ENCODE results near the gene GNAI3. TPM values are rescaled to one million over a fixed set of nuclear protein-coding genes. Genes with fewer than 3 reads are reported as not detected.

The GNAI3 gene
- total and polyA plus RNA-seq, 10 of the 15 experiments (the other 5 are each of a cell fraction or from before 2014, with no cell fraction given) = 5.9 to 13.8 (median 8.0) TPM

DNA sequence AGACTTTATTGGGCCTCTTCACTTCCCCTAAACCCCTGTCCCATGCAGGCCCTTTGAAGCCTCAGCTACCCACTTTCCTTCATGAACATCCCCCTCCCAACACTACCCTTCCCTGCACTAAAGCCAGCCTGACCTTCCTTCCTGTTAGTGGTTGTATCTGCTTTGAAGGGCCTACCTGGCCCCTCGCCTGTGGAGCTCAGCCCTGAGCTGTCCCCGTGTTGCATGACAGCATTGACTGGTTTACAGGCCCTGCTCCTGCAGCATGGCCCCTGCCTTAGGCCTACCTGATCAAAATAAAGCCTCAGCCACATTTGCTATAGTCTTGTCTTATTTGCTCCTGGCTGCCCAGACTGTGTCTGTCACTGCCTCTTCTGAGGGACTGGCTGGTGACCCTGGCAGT lies 113.0 kb downstream of the GNAI3 start (continued):
- no peak for TF ChIP-seq MTA2 (IDR thresholded peaks at IDR 0.05; ENCODE audit: low read depth)
- TF ChIP-seq, protein P1, sequence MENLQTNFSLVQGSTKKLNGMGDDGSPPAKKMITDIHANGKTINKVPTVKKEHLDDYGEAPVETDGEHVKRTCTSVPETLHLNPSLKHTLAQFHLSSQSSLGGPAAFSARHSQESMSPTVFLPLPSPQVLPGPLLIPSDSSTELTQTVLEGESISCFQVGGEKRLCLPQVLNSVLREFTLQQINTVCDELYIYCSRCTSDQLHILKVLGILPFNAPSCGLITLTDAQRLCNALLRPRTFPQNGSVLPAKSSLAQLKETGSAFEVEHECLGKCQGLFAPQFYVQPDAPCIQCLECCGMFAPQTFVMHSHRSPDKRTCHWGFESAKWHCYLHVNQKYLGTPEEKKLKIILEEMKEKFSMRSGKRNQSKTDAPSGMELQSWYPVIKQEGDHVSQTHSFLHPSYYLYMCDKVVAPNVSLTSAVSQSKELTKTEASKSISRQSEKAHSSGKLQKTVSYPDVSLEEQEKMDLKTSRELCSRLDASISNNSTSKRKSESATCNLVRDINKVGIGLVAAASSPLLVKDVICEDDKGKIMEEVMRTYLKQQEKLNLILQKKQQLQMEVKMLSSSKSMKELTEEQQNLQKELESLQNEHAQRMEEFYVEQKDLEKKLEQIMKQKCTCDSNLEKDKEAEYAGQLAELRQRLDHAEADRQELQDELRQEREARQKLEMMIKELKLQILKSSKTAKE (IDR thresholded peaks at IDR 0.05; ENCODE audit: low read depth, poor library complexity, severe bottlenecking) = no peak
- no peak for TF ChIP-seq POLR2AphosphoS5 (IDR thresholded peaks at IDR 0.05; ENCODE audit: low read length)

DNA sequence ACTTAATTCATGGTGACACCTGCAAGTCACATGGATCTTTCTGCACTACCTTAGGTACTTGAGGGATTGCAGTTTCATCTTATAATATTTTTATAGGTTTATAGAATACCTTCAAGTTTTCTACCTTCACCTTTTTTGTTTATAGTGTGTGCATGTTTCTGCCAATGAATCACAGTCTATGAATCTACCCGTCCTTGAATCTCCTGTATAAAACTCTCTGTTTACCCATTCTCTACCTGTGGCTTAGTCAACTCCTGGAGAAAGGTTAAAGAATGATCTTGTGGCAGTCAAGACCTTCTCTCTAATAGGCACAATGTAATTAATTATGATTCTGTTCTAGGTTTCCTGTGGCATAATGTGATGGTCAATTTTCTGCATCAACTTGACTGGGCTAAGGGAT lies 116.3 kb downstream of the GNAI3 start:
- Histone ChIP-seq H3K79me2 (ENCODE audit: control insufficient read depth, insufficient read depth, low read length) (no peaks in the 10 kb centered on the region), H3K36me3 (ENCODE audit: control insufficient read depth in 2 of 2, insufficient read depth in 2 of 2, low read length in 1 of 2) (no peaks in the 10 kb centered on the region), H3K9me3 (replicated peaks; ENCODE audit: control insufficient read depth, insufficient read depth, low read length) (no peaks in the 10 kb centered on the region), H4K20me1 (ENCODE audit: control insufficient read depth, insufficient read depth) (no peaks in the 10 kb centered on the region), H3K9ac (ENCODE audit: control insufficient read depth, insufficient read depth, low read length) (no peak overlapping the region), H3K4me1 (ENCODE audit: control insufficient read depth, insufficient read depth, low read length) (peaks cover 3% of the 10 kb centered on the region; the same call in 1 of the 2 replicates), H3K27me3 (replicated peaks in 1 of 2; ENCODE audit: control insufficient read depth in 2 of 2, insufficient read depth in 2 of 2, low read length in 1 of 2) (no peaks in the 10 kb centered on the region), H3K27ac (ENCODE audit: control insufficient read depth, insufficient read depth) (no peak overlapping the region), H3K4me3 (no peak overlapping the region), H2AFZ (ENCODE audit: control insufficient read depth, low read depth, low read length) (no peak overlapping the region), H3K4me2 (ENCODE audit: control insufficient read depth, insufficient read depth) (no peak overlapping the region)
- CTCF ChIA-PET = no interaction called here
- RAD21 ChIA-PET (ENCODE audit: unreplicated experiment) = no interaction called here
- FAIRE-seq (no peak), ATAC-seq (no peak), DNase-seq (ENCODE audit: low read depth, low spot score) (no peak)
- in situ Hi-C loops (cut with MboI) = no loop called here
- intact Hi-C loops (cut with micrococcal nuclease; ENCODE audit: unreplicated experiment) = no loop called here
- POLR2A ChIA-PET = no interaction called here
- WGBS (ENCODE audit: insufficient coverage, insufficient replicate concordance, low lambda C conversion rate, missing lambda C conversion rate) = 43% methylated on average over 1 of the region's 1 CpG
- SMC1A ChIA-PET (ENCODE audit: uncharacterized antibody, unreplicated experiment) = no interaction called here
- no TSS peak for BruUV-seq (replicated peaks)
- TF ChIP-seq ZSCAN29 (IDR thresholded peaks at IDR 0.05) (no peak), EZH2 (IDR thresholded peaks at IDR 0.05; ENCODE audit: borderline replicate concordance, control insufficient read depth, low read depth, low read length) (no peak), BCL11A (IDR thresholded peaks at IDR 0.05; ENCODE audit: low read depth, low read length) (no peak), SIX5 (IDR thresholded peaks at IDR 0.05; ENCODE audit: low read depth, low read length, severe bottlenecking) (no peak), FOXK2 (IDR thresholded peaks at IDR 0.05) (no peak)
- TF ChIP-seq, protein P2, sequence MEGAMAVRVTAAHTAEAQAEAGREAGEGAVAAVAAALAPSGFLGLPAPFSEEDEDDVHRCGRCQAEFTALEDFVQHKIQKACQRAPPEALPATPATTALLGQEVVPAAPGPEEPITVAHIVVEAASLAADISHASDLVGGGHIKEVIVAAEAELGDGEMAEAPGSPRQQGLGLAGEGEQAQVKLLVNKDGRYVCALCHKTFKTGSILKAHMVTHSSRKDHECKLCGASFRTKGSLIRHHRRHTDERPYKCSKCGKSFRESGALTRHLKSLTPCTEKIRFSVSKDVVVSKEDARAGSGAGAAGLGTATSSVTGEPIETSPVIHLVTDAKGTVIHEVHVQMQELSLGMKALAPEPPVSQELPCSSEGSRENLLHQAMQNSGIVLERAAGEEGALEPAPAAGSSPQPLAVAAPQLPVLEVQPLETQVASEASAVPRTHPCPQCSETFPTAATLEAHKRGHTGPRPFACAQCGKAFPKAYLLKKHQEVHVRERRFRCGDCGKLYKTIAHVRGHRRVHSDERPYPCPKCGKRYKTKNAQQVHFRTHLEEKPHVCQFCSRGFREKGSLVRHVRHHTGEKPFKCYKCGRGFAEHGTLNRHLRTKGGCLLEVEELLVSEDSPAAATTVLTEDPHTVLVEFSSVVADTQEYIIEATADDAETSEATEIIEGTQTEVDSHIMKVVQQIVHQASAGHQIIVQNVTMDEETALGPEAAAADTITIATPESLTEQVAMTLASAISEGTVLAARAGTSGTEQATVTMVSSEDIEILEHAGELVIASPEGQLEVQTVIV (IDR thresholded peaks at IDR 0.05; ENCODE audit: borderline replicate concordance, partially characterized antibody) = no peak
- TF ChIP-seq, protein P3, sequence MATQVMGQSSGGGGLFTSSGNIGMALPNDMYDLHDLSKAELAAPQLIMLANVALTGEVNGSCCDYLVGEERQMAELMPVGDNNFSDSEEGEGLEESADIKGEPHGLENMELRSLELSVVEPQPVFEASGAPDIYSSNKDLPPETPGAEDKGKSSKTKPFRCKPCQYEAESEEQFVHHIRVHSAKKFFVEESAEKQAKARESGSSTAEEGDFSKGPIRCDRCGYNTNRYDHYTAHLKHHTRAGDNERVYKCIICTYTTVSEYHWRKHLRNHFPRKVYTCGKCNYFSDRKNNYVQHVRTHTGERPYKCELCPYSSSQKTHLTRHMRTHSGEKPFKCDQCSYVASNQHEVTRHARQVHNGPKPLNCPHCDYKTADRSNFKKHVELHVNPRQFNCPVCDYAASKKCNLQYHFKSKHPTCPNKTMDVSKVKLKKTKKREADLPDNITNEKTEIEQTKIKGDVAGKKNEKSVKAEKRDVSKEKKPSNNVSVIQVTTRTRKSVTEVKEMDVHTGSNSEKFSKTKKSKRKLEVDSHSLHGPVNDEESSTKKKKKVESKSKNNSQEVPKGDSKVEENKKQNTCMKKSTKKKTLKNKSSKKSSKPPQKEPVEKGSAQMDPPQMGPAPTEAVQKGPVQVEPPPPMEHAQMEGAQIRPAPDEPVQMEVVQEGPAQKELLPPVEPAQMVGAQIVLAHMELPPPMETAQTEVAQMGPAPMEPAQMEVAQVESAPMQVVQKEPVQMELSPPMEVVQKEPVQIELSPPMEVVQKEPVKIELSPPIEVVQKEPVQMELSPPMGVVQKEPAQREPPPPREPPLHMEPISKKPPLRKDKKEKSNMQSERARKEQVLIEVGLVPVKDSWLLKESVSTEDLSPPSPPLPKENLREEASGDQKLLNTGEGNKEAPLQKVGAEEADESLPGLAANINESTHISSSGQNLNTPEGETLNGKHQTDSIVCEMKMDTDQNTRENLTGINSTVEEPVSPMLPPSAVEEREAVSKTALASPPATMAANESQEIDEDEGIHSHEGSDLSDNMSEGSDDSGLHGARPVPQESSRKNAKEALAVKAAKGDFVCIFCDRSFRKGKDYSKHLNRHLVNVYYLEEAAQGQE (IDR thresholded peaks at IDR 0.05; ENCODE audit: low read depth, low read length) = no peak
- TF ChIP-seq, protein P4, sequence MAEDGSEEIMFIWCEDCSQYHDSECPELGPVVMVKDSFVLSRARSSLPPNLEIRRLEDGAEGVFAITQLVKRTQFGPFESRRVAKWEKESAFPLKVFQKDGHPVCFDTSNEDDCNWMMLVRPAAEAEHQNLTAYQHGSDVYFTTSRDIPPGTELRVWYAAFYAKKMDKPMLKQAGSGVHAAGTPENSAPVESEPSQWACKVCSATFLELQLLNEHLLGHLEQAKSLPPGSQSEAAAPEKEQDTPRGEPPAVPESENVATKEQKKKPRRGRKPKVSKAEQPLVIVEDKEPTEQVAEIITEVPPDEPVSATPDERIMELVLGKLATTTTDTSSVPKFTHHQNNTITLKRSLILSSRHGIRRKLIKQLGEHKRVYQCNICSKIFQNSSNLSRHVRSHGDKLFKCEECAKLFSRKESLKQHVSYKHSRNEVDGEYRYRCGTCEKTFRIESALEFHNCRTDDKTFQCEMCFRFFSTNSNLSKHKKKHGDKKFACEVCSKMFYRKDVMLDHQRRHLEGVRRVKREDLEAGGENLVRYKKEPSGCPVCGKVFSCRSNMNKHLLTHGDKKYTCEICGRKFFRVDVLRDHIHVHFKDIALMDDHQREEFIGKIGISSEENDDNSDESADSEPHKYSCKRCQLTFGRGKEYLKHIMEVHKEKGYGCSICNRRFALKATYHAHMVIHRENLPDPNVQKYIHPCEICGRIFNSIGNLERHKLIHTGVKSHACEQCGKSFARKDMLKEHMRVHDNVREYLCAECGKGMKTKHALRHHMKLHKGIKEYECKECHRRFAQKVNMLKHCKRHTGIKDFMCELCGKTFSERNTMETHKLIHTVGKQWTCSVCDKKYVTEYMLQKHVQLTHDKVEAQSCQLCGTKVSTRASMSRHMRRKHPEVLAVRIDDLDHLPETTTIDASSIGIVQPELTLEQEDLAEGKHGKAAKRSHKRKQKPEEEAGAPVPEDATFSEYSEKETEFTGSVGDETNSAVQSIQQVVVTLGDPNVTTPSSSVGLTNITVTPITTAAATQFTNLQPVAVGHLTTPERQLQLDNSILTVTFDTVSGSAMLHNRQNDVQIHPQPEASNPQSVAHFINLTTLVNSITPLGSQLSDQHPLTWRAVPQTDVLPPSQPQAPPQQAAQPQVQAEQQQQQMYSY (CRISPR knock-in tag; IDR thresholded peaks at IDR 0.05) = no peak
